Thymus (tissue), 11 donors: Measurements from ENCODE around the gene MRPL52. TPM values are rescaled to one million over a fixed set of nuclear protein-coding genes. Genes with fewer than 3 reads are reported as not detected.

ENCODE experiments used
- DNase-seq, 9 donors: peaks; one replicate each; pipeline ENCODE4 v3.0.0-alpha.2; 2013; ENCODE audit warnings: low spot score in 9 of 9, low read depth in 6 of 9, missing footprints in 1 of 9
- H3K27ac ChIP-seq, 2 donors: one replicate each; pipeline ENCODE4 v1.5.1; 2013; ENCODE audit warnings: control low read depth in 1 of 2, low read depth in 1 of 2, low read length in 1 of 2, mild to moderate bottlenecking in 1 of 2, moderate library complexity in 1 of 2
- H3K27me3 ChIP-seq, 2 donors: one replicate each; pipeline ENCODE4 v1.5.1; 2013; ENCODE audit warnings: low read length in 1 of 2; ENCODE audit not compliant: control insufficient read depth in 2 of 2, insufficient read depth in 1 of 2
- H3K36me3 ChIP-seq, 2 donors: one replicate each; pipeline ENCODE4 v1.5.1; 2013; ENCODE audit warnings: low read length in 1 of 2, mild to moderate bottlenecking in 1 of 2, moderate library complexity in 1 of 2; ENCODE audit not compliant: control insufficient read depth in 2 of 2, insufficient read depth in 2 of 2
- H3K4me1 ChIP-seq, 2 donors: one replicate each; pipeline ENCODE4 v1.5.1; 2013; ENCODE audit warnings: low read length in 2 of 2; ENCODE audit not compliant: control insufficient read depth in 2 of 2, insufficient read depth in 2 of 2
- H3K4me3 ChIP-seq, 2 donors: one replicate each; pipeline ENCODE4 v1.5.1; 2013; ENCODE audit warnings: low read length in 2 of 2, control low read depth in 1 of 2, mild to moderate bottlenecking in 1 of 2
- H3K9me3 ChIP-seq, 2 donors: one replicate each; pipeline ENCODE4 v1.5.1; 2013; ENCODE audit warnings: low read length in 1 of 2, mild to moderate bottlenecking in 1 of 2; ENCODE audit not compliant: control insufficient read depth in 2 of 2, insufficient read depth in 1 of 2
- WGBS: extraction: QIAGEN DNeasy Blood & Tissue Kit; methylation state at CpG from one replicate; pipeline ENCODE4 v1.1.7; 2013; 5-methylcytosine and 5-hydroxymethylcytosine counted together
- polyA plus RNA-seq: library from polyadenylated mRNA; stranded (reverse); fragments of 200-250 nt; gene quantifications from one replicate; pipeline ENCODE4 v1.2.3, GENCODE V29; 2013
- total RNA-seq: library from RNA; stranded (reverse); fragments of 120-200 nt; gene quantifications from one replicate; pipeline ENCODE4 v1.2.4, GENCODE V29; 2013
- donor health status: healthy.

The MRPL52 gene
- total and polyA plus RNA-seq, 2 donors: 114 to 121 TPM

DNA sequence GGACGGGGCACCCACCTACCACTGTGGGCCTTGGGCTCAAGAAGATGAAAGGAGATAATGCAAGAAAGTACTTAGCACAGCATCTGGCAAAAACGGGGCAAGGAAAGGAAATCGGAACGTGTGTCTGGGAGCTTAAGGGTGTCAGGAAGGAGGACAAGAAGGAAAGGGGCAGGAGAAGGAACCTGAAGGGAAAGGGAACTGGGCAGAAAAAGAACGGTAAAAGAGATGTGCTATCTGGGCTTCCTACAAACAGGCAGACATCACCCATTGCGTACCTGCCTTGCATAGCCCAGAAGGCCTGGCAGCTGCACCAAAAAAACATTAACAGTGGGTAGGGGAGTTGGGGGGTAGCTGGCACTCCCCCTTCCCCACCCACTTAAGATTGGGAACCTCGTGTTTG lies 52.4 kb downstream of the MRPL52 start:
- Histone ChIP-seq H3K36me3 (peaks cover 16 to 18% of the 10 kb centered on the region in 2 donors), H3K27me3 (peaks cover 3 to 50% of the 10 kb centered on the region in 2 donors), H3K9me3 (no peaks in the 10 kb centered on the region), H3K27ac (no peak overlapping the region), H3K4me1 (peaks cover 6 to 35% of the 10 kb centered on the region in 2 donors), H3K4me3 (no peak overlapping the region)
- WGBS: 52% methylated on average over 7 of the region's 7 CpGs
- DNase-seq: no peak

DNA sequence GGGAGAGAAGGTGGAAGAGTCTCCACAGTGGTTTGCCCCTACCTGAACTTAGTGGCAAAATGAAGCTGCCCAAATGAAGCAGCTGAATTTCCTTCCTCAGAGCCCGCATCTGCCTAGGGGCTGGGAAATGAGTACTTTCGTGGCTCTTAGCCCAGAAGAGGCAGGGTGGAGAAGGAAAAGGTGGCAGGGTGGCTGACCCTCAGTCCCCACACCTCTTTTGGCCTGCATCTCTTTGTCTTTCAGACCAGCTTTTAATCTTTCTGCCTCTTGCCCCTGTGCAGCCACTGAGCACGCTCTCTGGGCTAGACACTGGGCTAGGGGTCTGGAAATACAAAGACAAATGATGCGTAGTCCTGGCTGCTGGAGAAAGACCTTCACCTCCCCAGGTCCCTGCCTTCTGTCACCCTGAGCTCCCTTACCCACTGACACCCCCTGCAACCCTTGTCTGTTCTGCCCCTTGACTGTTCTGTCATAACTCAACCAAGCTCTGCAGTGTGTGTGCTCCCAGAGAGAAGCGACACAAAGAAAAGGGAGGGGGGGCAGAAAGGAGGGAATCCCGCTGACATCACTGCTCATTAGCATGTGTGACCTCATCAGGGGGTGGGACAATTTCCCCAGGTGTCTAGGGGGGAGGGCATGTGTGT lies 53.0 kb downstream of the MRPL52 start:
- H3K36me3 ChIP-seq: peaks cover 10 to 12% of the 10 kb centered on the region in 2 donors
- no peak overlapping the region for H3K27ac ChIP-seq
- no peaks in the 10 kb centered on the region for H3K9me3 ChIP-seq
- H3K4me1 ChIP-seq: peaks cover 12 to 41% of the 10 kb centered on the region in 2 donors
- peak in 5 of 9 donors; percentile 32 to 73 (median 49) for DNase-seq
- H3K27me3 ChIP-seq: peaks cover 3 to 56% of the 10 kb centered on the region in 2 donors
- H3K4me3 ChIP-seq: no peak overlapping the region
- 53% methylated on average over 6 of the region's 6 CpGs for WGBS

DNA sequence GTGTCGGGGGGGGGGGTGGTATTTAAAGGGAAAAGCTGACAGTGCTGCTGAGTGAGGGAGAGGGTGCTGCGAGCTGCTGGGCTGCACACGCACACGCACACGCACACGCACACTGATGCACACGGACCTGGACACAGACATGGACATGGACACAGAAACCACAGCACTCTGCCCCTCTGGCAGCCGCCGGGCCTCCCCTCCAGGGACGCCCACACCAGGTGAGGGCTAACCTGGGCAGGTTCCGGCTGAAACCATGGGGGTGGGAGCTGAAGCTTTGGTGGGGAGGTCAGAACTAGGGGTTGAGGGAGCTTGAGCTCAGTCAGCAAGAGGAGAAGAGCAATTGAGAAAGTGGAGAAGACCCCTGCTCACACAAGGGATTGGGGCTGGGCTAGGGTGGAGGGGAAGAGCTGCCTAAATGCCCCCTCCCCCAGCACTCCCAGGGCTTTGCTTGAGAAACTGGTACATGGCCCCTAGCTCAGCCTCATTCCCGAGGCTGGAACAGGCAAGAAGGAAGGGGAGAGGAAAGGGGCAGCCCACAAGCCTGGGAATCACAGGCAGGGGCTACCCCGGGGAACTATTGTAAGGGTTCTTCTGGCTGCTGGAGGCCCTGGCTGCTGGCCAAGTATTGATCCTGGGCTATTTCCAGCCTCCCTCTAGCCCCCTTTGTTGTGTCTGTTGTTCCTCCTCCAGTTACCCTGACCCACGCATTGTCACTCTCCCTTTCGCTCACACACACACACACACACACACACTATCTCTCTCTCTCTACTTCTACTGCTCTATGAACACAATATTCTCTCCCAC lies 53.7 kb downstream of the MRPL52 start, which contains the start of gene REM2:
REM2 (plus strand) TSS at position 50 of the 804 bp plus-strand sequence; CDS start at position 116, 66 bp downstream.
- Histone ChIP-seq H3K4me1 (peaks cover 16 to 49% of the 10 kb centered on the region in 2 donors), H3K9me3 (no peaks in the 10 kb centered on the region), H3K36me3 (peaks cover 3 to 4% of the 10 kb centered on the region in 2 donors), H3K4me3 (no peak within 1 kb of the TSS), H3K27me3 (peaks cover 3 to 62% of the 10 kb centered on the region in 2 donors), H3K27ac (no peak within 1 kb of the TSS)
- WGBS: 80% methylated on average over 15 of the region's 15 CpGs
- no peak for DNase-seq

DNA sequence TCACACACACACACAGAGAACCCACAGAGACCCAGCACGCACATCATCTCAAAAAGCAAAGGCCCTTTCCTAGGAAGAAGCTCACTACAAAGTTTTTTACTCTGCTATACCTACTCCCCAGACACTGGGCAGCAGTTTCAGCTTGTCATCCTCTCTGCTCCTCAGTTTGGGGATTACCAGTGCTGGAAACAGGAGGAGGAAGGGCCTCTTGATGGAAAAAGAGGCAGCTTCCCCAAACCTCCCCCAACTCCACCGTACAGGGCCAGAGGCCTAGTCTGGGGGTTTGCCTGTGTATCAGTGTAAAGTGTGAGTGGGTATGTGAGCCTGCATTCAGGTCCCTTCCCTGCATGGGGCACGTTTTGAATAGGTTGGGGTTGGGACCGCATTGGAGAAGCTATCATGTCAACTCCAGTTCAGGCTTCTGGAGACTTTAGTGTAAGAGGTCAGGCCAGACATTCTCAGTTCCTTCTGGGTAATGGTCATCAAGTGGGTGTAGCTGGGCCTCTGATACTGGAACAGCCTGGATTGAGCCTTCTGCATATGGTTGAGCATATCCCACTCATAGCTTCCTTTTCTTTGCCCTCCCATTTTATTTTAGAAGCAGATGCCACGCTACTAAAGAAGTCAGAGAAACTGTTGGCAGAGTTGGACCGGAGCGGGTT lies 54.5 kb downstream of the MRPL52 start:
- 89% methylated on average over 7 of the region's 7 CpGs for WGBS
- H3K4me1 ChIP-seq: peaks cover 21 to 57% of the 10 kb centered on the region in 2 donors

More for the DNA sequence above, 54.5 kb downstream of the MRPL52 start:
- Histone ChIP-seq H3K36me3 (no peaks in the 10 kb centered on the region), H3K27ac (no peak overlapping the region), H3K9me3 (no peaks in the 10 kb centered on the region), H3K27me3 (peaks cover 3 to 62% of the 10 kb centered on the region in 2 donors), H3K4me3 (no peak overlapping the region)
- no peak for DNase-seq

Other genes with a start within 250 kb of the MRPL52 start
- gene DAD1, start 240.7 kb upstream of the MRPL52 start, total RNA-seq: 220 TPM
- gene DAD1, start 240.7 kb upstream of the MRPL52 start, polyA plus RNA-seq: 237 TPM
- 3.4 TPM for gene ABHD4, start 231.6 kb upstream of the MRPL52 start, total RNA-seq
- gene ABHD4, start 231.6 kb upstream of the MRPL52 start, polyA plus RNA-seq: 9.3 TPM
- not detected for gene OR6J1, start 185.5 kb upstream of the MRPL52 start, total RNA-seq
- gene OR6J1, start 185.5 kb upstream of the MRPL52 start, polyA plus RNA-seq: under 0.01 TPM
- gene OXA1L, start 63.2 kb upstream of the MRPL52 start, total RNA-seq: 85.7 TPM
- 81.8 TPM for gene OXA1L, start 63.2 kb upstream of the MRPL52 start, polyA plus RNA-seq
- gene SLC7A7, start 14.5 kb upstream of the MRPL52 start, total RNA-seq: 10.7 TPM
- 16.7 TPM for gene SLC7A7, start 14.5 kb upstream of the MRPL52 start, polyA plus RNA-seq
- gene MMP14, start 6.7 kb downstream of the MRPL52 start, total RNA-seq: 21.2 TPM
- gene MMP14, start 6.7 kb downstream of the MRPL52 start, polyA plus RNA-seq: 69.5 TPM
- 11.4 TPM for gene LRP10, start 41.9 kb downstream of the MRPL52 start, total RNA-seq
- gene LRP10, start 41.9 kb downstream of the MRPL52 start, polyA plus RNA-seq: 18.6 TPM
- gene REM2, start 53.3 kb downstream of the MRPL52 start, total RNA-seq: 0.47 TPM
- gene REM2, start 53.3 kb downstream of the MRPL52 start, polyA plus RNA-seq: 3.2 TPM
- 85.2 TPM for gene RBM23, start 89.3 kb downstream of the MRPL52 start, total RNA-seq
- 41.8 TPM for gene RBM23, start 89.3 kb downstream of the MRPL52 start, polyA plus RNA-seq
- 76.4 TPM for gene PRMT5, start 99.5 kb downstream of the MRPL52 start, total RNA-seq
- 31.8 TPM for gene PRMT5, start 99.5 kb downstream of the MRPL52 start, polyA plus RNA-seq
- gene HAUS4, start 127.2 kb downstream of the MRPL52 start, total RNA-seq: 51.1 TPM
- gene HAUS4, start 127.2 kb downstream of the MRPL52 start, polyA plus RNA-seq: 30.5 TPM
- 14.4 TPM for gene AJUBA, start 152.7 kb downstream of the MRPL52 start, total RNA-seq
- gene AJUBA, start 152.7 kb downstream of the MRPL52 start, polyA plus RNA-seq: 22.4 TPM
- 23.8 TPM for gene C14orf93, start 180.3 kb downstream of the MRPL52 start, total RNA-seq
- 17.5 TPM for gene C14orf93, start 180.3 kb downstream of the MRPL52 start, polyA plus RNA-seq
- gene PSMB5, start 205.0 kb downstream of the MRPL52 start, total RNA-seq: 93.4 TPM
- gene PSMB5, start 205.0 kb downstream of the MRPL52 start, polyA plus RNA-seq: 71.0 TPM
- 48.7 TPM for gene PSMB11, start 212.3 kb downstream of the MRPL52 start, total RNA-seq
- 0.62 TPM for gene PSMB11, start 212.3 kb downstream of the MRPL52 start, polyA plus RNA-seq
- 2.8 TPM for gene CDH24, start 227.6 kb downstream of the MRPL52 start, total RNA-seq
- 7.0 TPM for gene CDH24, start 227.6 kb downstream of the MRPL52 start, polyA plus RNA-seq